MM.1S (cell line): ENCODE measurements around the gene KCND3.

ENCODE experiments used
- DNase-seq: peaks from one replicate; pipeline ENCODE4 v3.0.0-alpha.2; 2015
- H2AFZ ChIP-seq: fragments of 300-600 bp; sonication (generic); 2 replicates; pipeline ENCODE4 v1.6.0; 2016; ENCODE audit warnings: antibody characterized with exemption, low read length
- H3F3A ChIP-seq: fragments of 300-600 bp; sonication (generic); 2 replicates; pipeline ENCODE4 v1.6.1; 2016; ENCODE audit warnings: mild to moderate bottlenecking, antibody characterized with exemption, low read length, moderate library complexity, mixed read lengths; ENCODE audit not compliant: insufficient read depth
- H3K27ac ChIP-seq: fragments of 300-600 bp; sonication (generic); 2 replicates; pipeline ENCODE4 v1.5.1; 2016; ENCODE audit warnings: mild to moderate bottlenecking, low read length
- H3K27me3 ChIP-seq: fragments of 300-600 bp; sonication (generic); replicated peaks from 2 replicates; pipeline ENCODE4 v1.6.0; 2016; ENCODE audit warnings: low read length; ENCODE audit not compliant: insufficient read depth
- H3K36me3 ChIP-seq: fragments of 300-600 bp; sonication (generic); replicated peaks from 2 replicates; pipeline ENCODE4 v1.6.1; 2016; ENCODE audit warnings: mild to moderate bottlenecking, low read length, mixed read lengths; ENCODE audit not compliant: insufficient read depth
- H3K4me1 ChIP-seq: fragments of 300-600 bp; sonication (generic); 2 replicates; pipeline ENCODE4 v1.6.1; 2016; ENCODE audit warnings: low read length, mixed read lengths
- H3K4me2 ChIP-seq: fragments of 300-600 bp; sonication (generic); 2 replicates; pipeline ENCODE4 v1.6.0; 2016; ENCODE audit warnings: low read depth, low read length
- H3K4me3 ChIP-seq: fragments of 300-600 bp; sonication (generic); 2 replicates; pipeline ENCODE4 v1.5.1; 2016; ENCODE audit warnings: low read length, mixed read lengths
- H3K79me2 ChIP-seq: fragments of 300-600 bp; sonication (generic); 2 replicates; pipeline ENCODE4 v1.6.1; 2016; ENCODE audit warnings: mixed run types, low read length, mixed read lengths
- H3K9ac ChIP-seq: fragments of 300-600 bp; sonication (generic); 2 replicates; pipeline ENCODE4 v1.6.1; 2016; ENCODE audit warnings: low read length, mixed read lengths
- H3K9me2 ChIP-seq: fragments of 300-600 bp; sonication (generic); replicated peaks from 2 replicates; pipeline ENCODE4 v1.6.1; 2016; ENCODE audit warnings: mild to moderate bottlenecking, low read length, mixed read lengths; ENCODE audit not compliant: insufficient read depth
- H3K9me3 ChIP-seq: fragments of 300-600 bp; sonication (generic); replicated peaks from 2 replicates; pipeline ENCODE4 v1.6.1; 2016; ENCODE audit warnings: mild to moderate bottlenecking, low read length, mixed read lengths; ENCODE audit not compliant: insufficient read depth
- H4K20me1 ChIP-seq: fragments of 300-600 bp; sonication (generic); 2 replicates; pipeline ENCODE4 v1.6.1; 2016; ENCODE audit warnings: mild to moderate bottlenecking, low read length, moderate library complexity, mixed read lengths; ENCODE audit not compliant: insufficient read depth
- CTCF ChIP-seq: fragments of 300-600 bp; sonication (generic); IDR thresholded peaks from 2 replicates; pipeline ENCODE4 v1.5.1; 2016; ENCODE audit warnings: antibody characterized with exemption, low read length, mixed read lengths
- EZH2 ChIP-seq: fragments of 300-600 bp; sonication (generic); optimal IDR thresholded peaks from 2 replicates; pipeline ENCODE3; 2017; ENCODE audit warnings: low read depth, mild to moderate bottlenecking, antibody characterized with exemption, low read length, mixed read lengths
- EZH2phosphoT487 ChIP-seq: fragments of 300-600 bp; sonication (generic); IDR thresholded peaks from 2 replicates; pipeline ENCODE4 v1.6.1; 2018; ENCODE audit warnings: antibody characterized with exemption, low read length

Gene KCND3

GRCh38 chr1:112000048-112000447 is 10.6 kb upstream of the KCND3 start:
- Histone ChIP-seq H3K27me3 (no peaks in the 10 kb centered on the region), H3K27ac (no peak overlapping the region), H3K4me1 (no peaks in the 10 kb centered on the region), H3K4me2 (no peak overlapping the region), H3F3A (no peaks in the 10 kb centered on the region), H4K20me1 (no peaks in the 10 kb centered on the region), H3K36me3 (no peaks in the 10 kb centered on the region), H3K9me3 (no peaks in the 10 kb centered on the region), H3K9ac (no peak overlapping the region), H3K4me3 (no peak overlapping the region), H2AFZ (no peak overlapping the region), H3K79me2 (no peaks in the 10 kb centered on the region), H3K9me2 (no peaks in the 10 kb centered on the region)
- DNase-seq = no peak
- TF ChIP-seq CTCF (no peak), EZH2 (no peak), EZH2phosphoT487 (no peak)

GRCh38 chr1:111998332-111998731 is 8.9 kb upstream of the KCND3 start:
- H3K27me3 ChIP-seq = no peaks in the 10 kb centered on the region

GRCh38 chr1:111992476-111992875 is 3.0 kb upstream of the KCND3 start:
- Histone ChIP-seq H3K27me3 (no peaks in the 10 kb centered on the region), H3K4me2 (no peak overlapping the region), H4K20me1 (no peaks in the 10 kb centered on the region), H3K4me3 (no peak overlapping the region), H3K9ac (no peak overlapping the region), H2AFZ (no peak overlapping the region), H3K9me2 (no peaks in the 10 kb centered on the region), H3K9me3 (no peaks in the 10 kb centered on the region), H3K79me2 (no peaks in the 10 kb centered on the region), H3F3A (no peaks in the 10 kb centered on the region), H3K36me3 (no peaks in the 10 kb centered on the region), H3K4me1 (no peaks in the 10 kb centered on the region), H3K27ac (no peak overlapping the region)
- DNase-seq = no peak
- TF ChIP-seq EZH2phosphoT487 (no peak), CTCF (no peak), EZH2 (no peak)

More at GRCh38 chr1:111998332-111998731, 8.9 kb upstream of the KCND3 start:
- no peaks in the 10 kb centered on the region for H3K9me3 ChIP-seq
- H4K20me1 ChIP-seq = no peaks in the 10 kb centered on the region
- no peaks in the 10 kb centered on the region for H3K36me3 ChIP-seq
- no peaks in the 10 kb centered on the region for H3K79me2 ChIP-seq
- H3K27ac ChIP-seq = no peak overlapping the region
- DNase-seq = no peak
- TF ChIP-seq EZH2 (no peak), CTCF (no peak), EZH2phosphoT487 (no peak)
- no peaks in the 10 kb centered on the region for H3F3A ChIP-seq
- H3K4me1 ChIP-seq = no peaks in the 10 kb centered on the region
- H3K4me2 ChIP-seq = no peak overlapping the region
- no peak overlapping the region for H3K4me3 ChIP-seq
- H3K9ac ChIP-seq = no peak overlapping the region
- no peaks in the 10 kb centered on the region for H3K9me2 ChIP-seq
- H2AFZ ChIP-seq = no peak overlapping the region
